ENCODE measurements around the gene SMNDC1. TPM values are rescaled to one million over a fixed set of nuclear protein-coding genes. Genes with fewer than 3 reads are reported as not detected.

Gene SMNDC1
- total RNA-seq, 4 donors from 2014 or later: 10.3 to 15.8 (median 12.8) TPM

DNA sequence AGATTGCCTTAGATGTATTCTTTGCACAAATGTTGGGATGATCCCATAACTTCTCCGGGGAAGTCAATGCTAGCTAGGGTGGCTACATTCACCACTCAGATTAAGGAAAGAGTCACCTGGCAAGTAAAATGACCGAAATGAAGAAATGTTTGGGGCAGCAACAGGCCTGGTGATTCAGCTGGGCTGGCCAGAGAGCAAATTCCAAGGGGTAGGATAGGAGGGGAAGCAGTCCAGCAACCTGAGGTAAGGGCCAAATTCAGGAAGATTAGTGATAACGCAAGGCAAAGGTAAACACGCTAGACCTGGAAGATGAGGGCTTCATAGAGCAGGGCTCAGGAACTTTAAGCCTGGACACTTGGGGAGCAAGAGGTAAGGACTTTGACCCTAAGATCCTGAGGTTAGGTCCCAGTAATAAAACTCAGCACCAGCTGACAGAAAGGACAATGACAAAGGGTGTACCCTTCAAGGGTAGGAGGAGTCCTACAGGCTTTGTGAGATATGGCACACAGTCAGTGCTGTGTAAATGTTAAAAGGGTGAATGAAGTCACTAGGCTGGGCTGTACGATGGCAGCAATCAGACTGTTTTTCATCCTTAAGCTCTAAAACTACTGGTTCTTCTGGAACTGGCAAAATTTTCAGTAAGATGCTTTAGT is 22.7 kb upstream of the SMNDC1 start:
- WGBS: 95% methylated on average over 5 of the region's 5 CpGs
- peaks cover 9% of the 10 kb centered on the region for H3K9me3 ChIP-seq
- H3K27me3 ChIP-seq: no peaks in the 10 kb centered on the region
- TF ChIP-seq, protein P1, sequence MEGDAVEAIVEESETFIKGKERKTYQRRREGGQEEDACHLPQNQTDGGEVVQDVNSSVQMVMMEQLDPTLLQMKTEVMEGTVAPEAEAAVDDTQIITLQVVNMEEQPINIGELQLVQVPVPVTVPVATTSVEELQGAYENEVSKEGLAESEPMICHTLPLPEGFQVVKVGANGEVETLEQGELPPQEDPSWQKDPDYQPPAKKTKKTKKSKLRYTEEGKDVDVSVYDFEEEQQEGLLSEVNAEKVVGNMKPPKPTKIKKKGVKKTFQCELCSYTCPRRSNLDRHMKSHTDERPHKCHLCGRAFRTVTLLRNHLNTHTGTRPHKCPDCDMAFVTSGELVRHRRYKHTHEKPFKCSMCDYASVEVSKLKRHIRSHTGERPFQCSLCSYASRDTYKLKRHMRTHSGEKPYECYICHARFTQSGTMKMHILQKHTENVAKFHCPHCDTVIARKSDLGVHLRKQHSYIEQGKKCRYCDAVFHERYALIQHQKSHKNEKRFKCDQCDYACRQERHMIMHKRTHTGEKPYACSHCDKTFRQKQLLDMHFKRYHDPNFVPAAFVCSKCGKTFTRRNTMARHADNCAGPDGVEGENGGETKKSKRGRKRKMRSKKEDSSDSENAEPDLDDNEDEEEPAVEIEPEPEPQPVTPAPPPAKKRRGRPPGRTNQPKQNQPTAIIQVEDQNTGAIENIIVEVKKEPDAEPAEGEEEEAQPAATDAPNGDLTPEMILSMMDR (IDR thresholded peaks at IDR 0.05): no peak
- TF ChIP-seq POLR2AphosphoS5 (IDR thresholded peaks at IDR 0.05) (no peak), EP300 (IDR thresholded peaks at IDR 0.05) (no peak), POLR2A (IDR thresholded peaks at IDR 0.05) (no peak)
- no peak overlapping the region for H3K4me3 ChIP-seq
- no peak overlapping the region for H3K27ac ChIP-seq
- DNase-seq (ENCODE audit: low spot score in 2 of 2): no peak
- no peaks in the 10 kb centered on the region for H3K4me1 ChIP-seq
- H3K36me3 ChIP-seq: no peaks in the 10 kb centered on the region

DNA sequence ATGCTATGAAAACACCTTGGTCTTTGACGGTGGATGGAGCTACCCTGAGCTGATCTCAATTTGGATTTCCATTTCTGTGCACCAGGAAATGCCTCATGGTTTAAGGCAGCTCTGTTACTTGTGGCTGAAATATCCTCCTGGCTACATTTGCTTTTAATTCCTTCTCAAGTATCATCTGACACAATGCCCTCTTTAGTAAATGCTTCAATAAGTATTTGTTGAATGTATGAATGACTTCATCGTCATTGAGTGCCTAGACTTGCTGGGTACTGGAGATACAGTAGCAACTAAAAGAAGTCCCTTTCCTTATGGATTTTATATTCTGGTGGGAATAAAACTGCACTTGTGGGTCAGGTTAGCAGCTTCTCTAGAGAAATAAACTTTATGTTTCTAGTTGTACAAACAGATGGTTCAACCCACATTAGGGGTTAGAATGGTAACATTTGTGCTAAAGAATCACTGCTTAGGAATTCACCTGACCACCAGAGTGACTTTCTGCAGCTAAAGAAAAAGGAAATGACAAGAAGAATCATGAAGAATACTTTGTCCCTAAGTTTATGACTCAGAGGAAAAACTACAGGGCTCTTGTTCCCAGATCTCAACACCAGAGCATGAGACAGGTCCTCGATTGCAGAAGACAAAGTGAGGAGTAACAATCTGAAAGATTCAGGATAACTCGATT is 21.8 kb upstream of the SMNDC1 start:
- WGBS: 77% methylated on average over 4 of the region's 4 CpGs
- DNase-seq (ENCODE audit: low spot score in 2 of 2): no peak
- H3K4me1 ChIP-seq: no peaks in the 10 kb centered on the region
- no peak overlapping the region for H3K4me3 ChIP-seq
- no peak overlapping the region for H3K27ac ChIP-seq
- TF ChIP-seq, protein P1 (IDR thresholded peaks at IDR 0.05): no peak
- TF ChIP-seq EP300 (IDR thresholded peaks at IDR 0.05) (no peak), POLR2A (IDR thresholded peaks at IDR 0.05) (no peak), POLR2AphosphoS5 (IDR thresholded peaks at IDR 0.05) (no peak)
- no peaks in the 10 kb centered on the region for H3K36me3 ChIP-seq
- peaks cover 13% of the 10 kb centered on the region for H3K9me3 ChIP-seq
- no peaks in the 10 kb centered on the region for H3K27me3 ChIP-seq

DNA sequence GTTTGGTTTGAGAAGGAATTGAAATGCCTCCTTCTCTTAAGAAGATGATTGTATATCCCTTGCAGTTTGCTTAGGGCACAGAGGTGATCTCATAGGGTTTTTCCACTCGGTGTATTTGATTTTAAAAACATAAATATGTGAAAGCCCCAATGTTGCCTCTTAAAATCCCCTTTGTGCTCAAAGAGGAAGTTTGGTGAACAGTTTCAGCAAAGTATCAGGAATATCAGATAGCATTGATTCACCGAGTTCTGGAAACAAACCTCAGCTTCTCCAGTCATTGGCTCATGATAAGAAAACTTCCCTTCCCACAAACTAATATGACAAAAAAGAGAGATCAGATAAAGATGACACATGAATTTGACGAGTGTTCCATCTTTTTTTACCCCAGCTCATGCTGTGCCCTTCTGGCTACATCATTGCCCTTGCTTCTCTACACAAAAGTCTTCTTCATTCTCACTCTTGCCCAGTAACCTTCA is 20.1 kb upstream of the SMNDC1 start:
- Histone ChIP-seq H3K27ac (no peak overlapping the region), H3K4me1 (no peaks in the 10 kb centered on the region), H3K9me3 (peaks cover 6% of the 10 kb centered on the region), H3K4me3 (no peak overlapping the region), H3K36me3 (no peaks in the 10 kb centered on the region), H3K27me3 (no peaks in the 10 kb centered on the region)
- no peak for DNase-seq (ENCODE audit: low spot score in 2 of 2)
- TF ChIP-seq, protein P1 (IDR thresholded peaks at IDR 0.05): no peak
- TF ChIP-seq POLR2AphosphoS5 (IDR thresholded peaks at IDR 0.05) (no peak), EP300 (IDR thresholded peaks at IDR 0.05) (no peak), POLR2A (IDR thresholded peaks at IDR 0.05) (no peak)
- WGBS: 39% methylated on average over 3 of the region's 3 CpGs

DNA sequence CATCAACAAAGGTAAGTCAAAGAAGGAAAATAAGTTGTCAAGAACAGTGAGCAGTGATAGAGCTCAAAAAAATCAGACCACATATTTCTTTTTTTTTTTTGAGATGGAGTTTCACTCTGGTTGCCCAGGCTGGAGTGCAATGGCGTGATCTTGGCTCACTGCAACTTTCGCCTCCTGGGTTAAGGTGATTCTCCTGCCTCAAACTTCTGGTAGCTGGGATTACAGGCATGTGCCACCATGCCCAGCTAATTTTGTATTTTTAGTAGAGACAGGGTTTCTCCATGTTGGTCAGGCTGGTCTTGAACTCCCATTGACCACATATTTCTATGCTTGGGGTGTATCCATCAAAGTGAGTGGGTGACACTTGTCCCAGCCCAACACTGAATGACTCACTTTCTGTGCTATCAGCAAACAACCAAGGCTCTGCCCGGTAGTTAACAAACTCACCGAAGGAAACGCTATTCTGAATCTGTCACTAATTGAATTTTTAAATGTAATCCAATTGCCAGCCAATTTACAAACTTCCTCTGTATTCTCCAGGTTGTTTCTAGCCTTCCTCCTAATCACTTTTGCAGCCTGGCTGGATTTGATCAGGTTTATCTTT is 19.6 kb upstream of the SMNDC1 start:
- H3K27ac ChIP-seq: no peak overlapping the region
- H3K9me3 ChIP-seq: peaks cover 6% of the 10 kb centered on the region
- no peaks in the 10 kb centered on the region for H3K27me3 ChIP-seq
- H3K36me3 ChIP-seq: no peaks in the 10 kb centered on the region
- WGBS: 48% methylated on average over 5 of the region's 5 CpGs
- H3K4me1 ChIP-seq: no peaks in the 10 kb centered on the region
- DNase-seq (ENCODE audit: low spot score in 2 of 2): no peak
- no peak overlapping the region for H3K4me3 ChIP-seq
- TF ChIP-seq, protein P1 (IDR thresholded peaks at IDR 0.05): no peak
- no peak for TF ChIP-seq POLR2AphosphoS5 (IDR thresholded peaks at IDR 0.05)
- no peak for TF ChIP-seq EP300 (IDR thresholded peaks at IDR 0.05)
- TF ChIP-seq POLR2A (IDR thresholded peaks at IDR 0.05): no peak

DNA sequence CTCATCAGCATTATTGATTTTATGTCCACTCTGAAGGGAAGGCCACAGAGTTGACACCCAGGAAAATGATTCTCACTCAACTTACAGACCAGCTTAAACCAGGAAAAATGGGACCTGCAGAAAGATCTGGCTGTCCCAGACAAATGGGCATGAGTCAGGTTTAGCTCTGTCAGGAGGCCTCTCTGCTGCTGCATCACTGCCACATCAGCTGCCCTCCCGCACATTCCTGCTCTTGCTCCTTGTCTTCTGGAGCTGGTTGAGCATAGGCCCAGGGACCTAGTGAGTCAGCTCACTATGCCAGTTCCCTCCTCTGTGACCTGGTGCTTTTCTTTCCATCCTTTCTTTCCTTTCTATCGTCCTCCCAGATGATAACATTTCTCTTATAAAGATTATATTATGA is 18.8 kb upstream of the SMNDC1 start:
- TF ChIP-seq, protein P1 (IDR thresholded peaks at IDR 0.05): no peak
- TF ChIP-seq POLR2AphosphoS5 (IDR thresholded peaks at IDR 0.05) (no peak), EP300 (IDR thresholded peaks at IDR 0.05) (no peak), POLR2A (IDR thresholded peaks at IDR 0.05) (no peak)
- Histone ChIP-seq H3K27ac (no peak overlapping the region), H3K27me3 (no peaks in the 10 kb centered on the region), H3K36me3 (no peaks in the 10 kb centered on the region), H3K4me1 (no peaks in the 10 kb centered on the region), H3K9me3 (peaks cover 6% of the 10 kb centered on the region), H3K4me3 (no peak overlapping the region)
- DNase-seq (ENCODE audit: low spot score in 2 of 2): no peak
- WGBS: 86% methylated on average over 2 of the region's 2 CpGs

Data from suprapubic skin (tissue), 4 donors.